Thoracic aorta (tissue), 2 donors: ENCODE measurements around the gene G6PC3. TPM values are rescaled to one million over a fixed set of nuclear protein-coding genes. Genes with fewer than 3 reads are reported as not detected.

Experiments
- ATAC-seq: fragments of 150-250 bp; one replicate; pipeline ENCODE4 v1.8.0; 2017; ENCODE audit warnings: low read depth; ENCODE audit not compliant: insufficient number of reproducible peaks, low FRiP score
- DNase-seq: peaks from one replicate; pipeline ENCODE4 v3.0.0-alpha.2; 2020; ENCODE audit warnings: low spot score
- H3K27ac ChIP-seq, 2 donors: fragments of 200-600 bp; sonication (generic); 1 replicate in 1 of 2; 2 replicates in 1 of 2; pipeline ENCODE4 v1.5.1; 2016; ENCODE audit warnings: mild to moderate bottlenecking in 2 of 2, moderate library complexity in 2 of 2
- H3K27me3 ChIP-seq: fragments of 200-600 bp; sonication (generic); replicated peaks from 2 replicates; pipeline ENCODE4 v1.6.0; 2016; ENCODE audit warnings: mild to moderate bottlenecking; ENCODE audit not compliant: insufficient read depth
- H3K36me3 ChIP-seq: fragments of 200-600 bp; sonication (generic); one replicate; pipeline ENCODE4 v1.5.1; 2016
- H3K4me1 ChIP-seq, 2 donors: fragments of 200-600 bp; sonication (generic); 1 replicate in 1 of 2; 2 replicates in 1 of 2; pipeline versions ENCODE4 v1.5.1 to v1.6.0; 2016; ENCODE audit warnings: low read depth in 2 of 2, mild to moderate bottlenecking in 1 of 2; ENCODE audit not compliant: control insufficient read depth in 1 of 2
- H3K4me3 ChIP-seq: fragments of 200-600 bp; sonication (generic); 2 replicates; pipeline ENCODE4 v1.5.1; 2016; ENCODE audit warnings: mild to moderate bottlenecking
- H3K9me3 ChIP-seq: fragments of 200-600 bp; sonication (generic); 2 replicates; pipeline ENCODE4 v1.5.1; 2016
- total RNA-seq, 2 donors: library from RNA; depleted of rRNA; stranded (reverse); fragments of >200 nt; gene quantifications; one replicate each; pipeline versions ENCODE4 v1.1.0 to v1.2.3, GENCODE V29; 2016
- TF ChIP-seq, protein P1 (sequence below): fragments of 200-600 bp; sonication (generic); IDR thresholded peaks from one replicate; pipeline ENCODE4 v1.5.1; 2019; ENCODE audit warnings: antibody characterized with exemption

G6PC3 gene
- total RNA-seq, 2 donors from 2014 or later, result 26.4 to 54.6 TPM

GRCh38 chr17:44049294-44050060, 21.1 kb upstream of the G6PC3 start:
- H3K36me3 ChIP-seq, result peaks cover 40% of the 10 kb centered on the region
- H3K4me3 ChIP-seq, result no peak overlapping the region
- H3K27me3 ChIP-seq, result no peaks in the 10 kb centered on the region
- TF ChIP-seq, protein P1, sequence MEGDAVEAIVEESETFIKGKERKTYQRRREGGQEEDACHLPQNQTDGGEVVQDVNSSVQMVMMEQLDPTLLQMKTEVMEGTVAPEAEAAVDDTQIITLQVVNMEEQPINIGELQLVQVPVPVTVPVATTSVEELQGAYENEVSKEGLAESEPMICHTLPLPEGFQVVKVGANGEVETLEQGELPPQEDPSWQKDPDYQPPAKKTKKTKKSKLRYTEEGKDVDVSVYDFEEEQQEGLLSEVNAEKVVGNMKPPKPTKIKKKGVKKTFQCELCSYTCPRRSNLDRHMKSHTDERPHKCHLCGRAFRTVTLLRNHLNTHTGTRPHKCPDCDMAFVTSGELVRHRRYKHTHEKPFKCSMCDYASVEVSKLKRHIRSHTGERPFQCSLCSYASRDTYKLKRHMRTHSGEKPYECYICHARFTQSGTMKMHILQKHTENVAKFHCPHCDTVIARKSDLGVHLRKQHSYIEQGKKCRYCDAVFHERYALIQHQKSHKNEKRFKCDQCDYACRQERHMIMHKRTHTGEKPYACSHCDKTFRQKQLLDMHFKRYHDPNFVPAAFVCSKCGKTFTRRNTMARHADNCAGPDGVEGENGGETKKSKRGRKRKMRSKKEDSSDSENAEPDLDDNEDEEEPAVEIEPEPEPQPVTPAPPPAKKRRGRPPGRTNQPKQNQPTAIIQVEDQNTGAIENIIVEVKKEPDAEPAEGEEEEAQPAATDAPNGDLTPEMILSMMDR, result no peak
- ATAC-seq (no peak), DNase-seq (no peak)
- H3K9me3 ChIP-seq, result no peaks in the 10 kb centered on the region
- no peak overlapping the region for H3K27ac ChIP-seq
- H3K4me1 ChIP-seq, result peaks cover 0 to 5% of the 10 kb centered on the region in 2 donors

DNA sequence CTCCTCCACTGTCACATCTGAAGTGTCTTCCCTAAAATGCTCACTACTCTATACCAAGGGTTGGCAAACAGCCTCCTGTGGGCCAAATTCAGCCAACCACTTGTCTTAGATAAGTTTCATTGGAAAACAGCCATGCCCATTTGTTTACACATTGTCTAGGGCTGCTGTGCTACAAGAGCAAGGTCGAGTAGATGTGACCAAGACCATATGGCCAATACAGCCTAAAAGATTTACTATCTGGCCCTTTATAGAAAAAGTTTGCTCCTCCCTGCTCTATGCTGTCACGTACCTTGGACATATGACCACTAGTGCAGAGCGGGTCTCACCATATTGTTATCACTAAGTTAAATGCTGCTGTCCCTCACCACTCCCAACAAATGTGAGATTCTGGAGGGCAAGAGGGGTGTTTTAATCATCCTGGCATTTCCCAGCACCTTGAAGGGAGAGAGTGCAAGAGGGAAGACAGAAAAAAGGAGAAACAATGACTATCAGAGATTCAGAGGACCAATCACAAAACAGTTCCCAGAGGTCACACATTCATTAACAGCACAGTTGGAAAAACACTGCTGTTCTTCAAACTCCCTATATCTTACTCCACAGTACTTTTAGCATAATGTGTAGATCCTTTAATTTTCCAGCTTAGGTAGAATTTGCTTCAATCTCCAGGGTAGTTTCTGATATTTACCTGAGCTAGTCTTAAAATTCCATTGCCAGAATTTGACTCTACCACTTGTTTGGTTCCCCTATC, 17.2 kb upstream of the G6PC3 start:
- Histone ChIP-seq H3K4me3 (no peak overlapping the region), H3K27me3 (no peaks in the 10 kb centered on the region), H3K9me3 (no peaks in the 10 kb centered on the region), H3K36me3 (peaks cover 40% of the 10 kb centered on the region), H3K4me1 (peaks cover 0 to 5% of the 10 kb centered on the region in 2 donors), H3K27ac (no peak overlapping the region)
- ATAC-seq (no peak), DNase-seq (no peak)
- TF ChIP-seq, protein P1, result no peak

- Histone ChIP-seq H3K4me3 (no peak overlapping the region), H3K27ac (no peak overlapping the region), H3K36me3 (peaks cover 18% of the 10 kb centered on the region), H3K27me3 (no peaks in the 10 kb centered on the region), H3K9me3 (no peaks in the 10 kb centered on the region), H3K4me1 (no peaks in the 10 kb centered on the region)
- TF ChIP-seq, protein P1, result no peak
- no peak for DNase-seq
- no peak for ATAC-seq
Observed at GRCh38 chr17:44059101-44059892, 11.2 kb upstream of the G6PC3 start.

DNA sequence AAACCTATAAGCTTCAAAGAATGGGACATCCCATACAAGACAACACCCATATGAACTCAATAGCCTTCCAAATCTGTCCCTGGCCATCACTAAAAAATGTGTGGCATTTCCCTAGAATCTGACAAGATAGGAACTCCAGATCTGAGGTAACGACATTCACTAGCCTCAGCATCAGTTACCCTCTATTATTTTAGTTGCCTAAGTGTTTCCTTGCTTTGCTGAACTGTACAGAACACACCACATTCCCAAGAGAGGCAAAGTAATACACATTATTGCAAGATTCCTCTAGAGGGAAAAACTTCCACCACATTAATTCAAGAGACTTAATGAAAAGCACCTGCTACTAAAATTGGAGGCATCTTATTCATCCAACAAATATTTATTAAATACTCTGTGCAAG, 9.1 kb upstream of the G6PC3 start:
- ATAC-seq, result no peak
- H3K27me3 ChIP-seq, result no peaks in the 10 kb centered on the region

More for the DNA sequence above, 9.1 kb upstream of the G6PC3 start:
- H3K9me3 ChIP-seq, result no peaks in the 10 kb centered on the region
- no peak overlapping the region for H3K27ac ChIP-seq
- peaks cover 2 to 10% of the 10 kb centered on the region in 2 donors for H3K4me1 ChIP-seq
- no peak for DNase-seq
- TF ChIP-seq, protein P1, result no peak
- H3K4me3 ChIP-seq, result no peak overlapping the region
- peaks cover 17% of the 10 kb centered on the region for H3K36me3 ChIP-seq
